ENCODE measurements around the gene TCF12.

TCF12 gene

DNA sequence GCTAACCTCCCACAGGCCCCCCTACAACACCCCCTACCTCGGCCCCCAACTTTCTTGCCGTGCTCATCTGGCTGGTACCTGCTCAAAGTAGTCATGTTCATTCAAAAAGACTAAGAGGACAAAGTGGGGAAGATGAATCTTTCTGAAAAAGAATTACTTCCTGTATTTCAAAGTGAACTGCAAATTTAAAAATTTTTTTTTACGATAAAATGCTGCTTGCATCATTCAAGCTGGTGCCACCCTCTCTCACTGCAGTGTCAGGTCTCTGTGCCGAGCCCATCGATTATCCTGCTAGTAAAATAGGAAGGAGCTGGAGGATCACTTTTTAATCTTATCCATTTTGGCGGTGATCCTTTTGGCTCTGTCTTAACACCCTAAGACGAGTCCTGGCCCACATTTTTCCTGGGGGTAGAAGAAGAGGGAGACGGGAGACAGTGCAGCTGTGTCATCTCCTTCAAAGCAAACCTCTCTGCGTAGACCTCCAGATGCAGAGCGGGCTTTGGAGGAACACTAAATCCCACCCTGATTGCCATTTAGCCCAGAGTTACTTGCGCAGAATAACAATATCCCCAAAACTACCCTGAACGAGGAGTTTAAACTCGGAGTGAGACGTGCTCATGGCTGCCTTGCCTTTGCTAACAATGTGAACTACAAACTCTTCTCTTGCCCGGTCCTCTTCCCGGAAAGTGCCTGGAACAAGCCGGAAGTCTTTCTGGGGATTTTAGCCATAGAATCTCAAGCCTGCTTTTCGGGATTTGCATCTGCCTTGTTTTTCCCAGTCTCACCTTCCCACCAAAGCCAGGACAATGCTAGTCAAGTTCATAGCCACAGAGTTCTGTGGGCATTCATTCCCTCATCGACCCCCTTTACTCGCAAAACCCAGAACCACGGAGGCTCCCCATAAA is 391.7 kb downstream of the TCF12 start:
- Histone ChIP-seq H3K14ac (ENCODE audit: low read length) (no peak overlapping the region), H2AK5ac (ENCODE audit: low read depth, low read length) (no peak overlapping the region), H3K27ac (replicated peaks; ENCODE audit: low read length) (no peak overlapping the region), H3K4me2 (ENCODE audit: insufficient read depth, low read length, poor library complexity, severe bottlenecking) (no peak overlapping the region), H3K18ac (ENCODE audit: low read length) (no peak overlapping the region), H3K79me1 (ENCODE audit: low read depth, low read length) (no peaks in the 10 kb centered on the region), H2BK15ac (ENCODE audit: low read length) (no peak overlapping the region), H2BK12ac (ENCODE audit: low read length) (no peak overlapping the region), H4K91ac (ENCODE audit: low read depth, low read length, poor library complexity) (no peak overlapping the region), H3K9me3 (replicated peaks in 1 of 2; ENCODE audit: control insufficient read depth in 2 of 2, insufficient read depth in 1 of 2, low read depth in 1 of 2, low read length in 2 of 2) (no peaks in the 10 kb centered on the region), H3K36me3 (replicated peaks in 1 of 2; ENCODE audit: control insufficient read depth in 2 of 2, insufficient read depth in 2 of 2, low read length in 2 of 2) (no peaks in the 10 kb centered on the region), H2BK5ac (ENCODE audit: low read length) (no peak overlapping the region), H3K27me3 (ENCODE audit: control insufficient read depth in 3 of 3, insufficient read depth in 3 of 3, low read depth in 1 of 3, low read length in 3 of 3) (no peaks in the 10 kb centered on the region), H3K4me3 (ENCODE audit: low read length in 2 of 2) (no peak overlapping the region), H3K9ac (ENCODE audit: low read depth, low read length, poor library complexity) (no peak overlapping the region), H3K4me1 (ENCODE audit: control insufficient read depth in 2 of 2, insufficient read depth in 1 of 2, low read depth in 1 of 2, low read length in 2 of 2) (peaks cover 4 to 5% of the 10 kb centered on the region in 2 donors), H4K8ac (ENCODE audit: low read depth, low read length) (no peak overlapping the region), H3K4ac (ENCODE audit: low read length) (no peak overlapping the region), H3K23ac (ENCODE audit: low read depth, low read length, poor library complexity) (no peak overlapping the region), H2BK120ac (ENCODE audit: low read depth, low read length) (no peak overlapping the region), H2AFZ (ENCODE audit: low read length) (no peak overlapping the region)
- WGBS, 2 donors (ENCODE audit: extremely low coverage in 2 of 2, insufficient read length in 2 of 2, insufficient replicate concordance in 1 of 2), result no CpG with 5 or more reads among the region's 21 CpGs
- no peak for DNase-seq (ENCODE audit: low spot score)

- Histone ChIP-seq H4K8ac (ENCODE audit: low read depth, low read length) (peak overlapping the region; percentile 54), H3K27ac (replicated peaks; ENCODE audit: low read length) (no peak overlapping the region), H3K27me3 (ENCODE audit: control insufficient read depth in 3 of 3, insufficient read depth in 3 of 3, low read depth in 1 of 3, low read length in 3 of 3) (no peaks in the 10 kb centered on the region), H4K91ac (ENCODE audit: low read depth, low read length, poor library complexity) (no peak overlapping the region), H3K9ac (ENCODE audit: low read depth, low read length, poor library complexity) (no peak overlapping the region), H3K9me3 (replicated peaks in 1 of 2; ENCODE audit: control insufficient read depth in 2 of 2, insufficient read depth in 1 of 2, low read depth in 1 of 2, low read length in 2 of 2) (peaks cover 2 to 3% of the 10 kb centered on the region in 2 donors), H2AFZ (ENCODE audit: low read length) (no peak overlapping the region), H3K36me3 (replicated peaks in 1 of 2; ENCODE audit: control insufficient read depth in 2 of 2, insufficient read depth in 2 of 2, low read length in 2 of 2) (no peaks in the 10 kb centered on the region), H3K4me1 (ENCODE audit: control insufficient read depth in 2 of 2, insufficient read depth in 1 of 2, low read depth in 1 of 2, low read length in 2 of 2) (peaks cover 3 to 4% of the 10 kb centered on the region in 2 donors), H2BK120ac (ENCODE audit: low read depth, low read length) (no peak overlapping the region), H3K4ac (ENCODE audit: low read length) (no peak overlapping the region), H3K23ac (ENCODE audit: low read depth, low read length, poor library complexity) (peak overlapping the region; percentile 63), H3K4me3 (ENCODE audit: low read length in 2 of 2) (no peak overlapping the region), H3K79me1 (ENCODE audit: low read depth, low read length) (no peaks in the 10 kb centered on the region), H3K4me2 (ENCODE audit: insufficient read depth, low read length, poor library complexity, severe bottlenecking) (no peak overlapping the region), H2BK15ac (ENCODE audit: low read length) (no peak overlapping the region), H3K14ac (ENCODE audit: low read length) (no peak overlapping the region), H2BK12ac (ENCODE audit: low read length) (no peak overlapping the region), H2AK5ac (ENCODE audit: low read depth, low read length) (peak overlapping the region; percentile 25), H2BK5ac (ENCODE audit: low read length) (no peak overlapping the region), H3K18ac (ENCODE audit: low read length) (peak overlapping the region; percentile 27)
- WGBS, 2 donors (ENCODE audit: extremely low coverage in 2 of 2, insufficient read length in 2 of 2, insufficient replicate concordance in 1 of 2), result no CpG with 5 or more reads among the region's 9 CpGs
- no peak for DNase-seq (ENCODE audit: low spot score)
These were observed 392.4 kb downstream of the TCF12 start for GRCh38 chr15:57310876-57311275.

DNA sequence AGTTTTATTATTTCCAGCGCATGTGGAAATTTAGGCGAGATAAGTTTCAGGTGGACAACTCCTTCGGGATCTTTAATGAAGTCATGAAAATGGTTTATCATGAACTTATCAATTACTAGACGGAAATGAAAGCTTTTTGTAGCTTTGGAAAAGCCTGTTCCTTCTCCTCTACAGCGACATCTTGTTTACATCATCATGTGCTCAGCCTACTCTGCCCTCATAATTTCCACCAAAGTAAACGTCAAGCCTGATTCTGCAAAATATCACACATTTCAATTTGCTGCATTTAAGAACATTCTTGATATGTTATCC is 393.5 kb downstream of the TCF12 start:
- Histone ChIP-seq H3K9me3 (replicated peaks in 1 of 2; ENCODE audit: control insufficient read depth in 2 of 2, insufficient read depth in 1 of 2, low read depth in 1 of 2, low read length in 2 of 2) (peaks cover 2 to 3% of the 10 kb centered on the region in 2 donors), H2BK5ac (ENCODE audit: low read length) (no peak overlapping the region), H3K4me2 (ENCODE audit: insufficient read depth, low read length, poor library complexity, severe bottlenecking) (no peak overlapping the region), H2BK15ac (ENCODE audit: low read length) (no peak overlapping the region), H3K9ac (ENCODE audit: low read depth, low read length, poor library complexity) (no peak overlapping the region), H3K79me1 (ENCODE audit: low read depth, low read length) (no peaks in the 10 kb centered on the region), H3K14ac (ENCODE audit: low read length) (no peak overlapping the region), H3K4me1 (ENCODE audit: control insufficient read depth in 2 of 2, insufficient read depth in 1 of 2, low read depth in 1 of 2, low read length in 2 of 2) (peaks cover 0 to 3% of the 10 kb centered on the region in 2 donors), H2AK5ac (ENCODE audit: low read depth, low read length) (no peak overlapping the region), H3K18ac (ENCODE audit: low read length) (no peak overlapping the region), H2AFZ (ENCODE audit: low read length) (no peak overlapping the region), H3K27ac (replicated peaks; ENCODE audit: low read length) (no peak overlapping the region), H3K27me3 (ENCODE audit: control insufficient read depth in 3 of 3, insufficient read depth in 3 of 3, low read depth in 1 of 3, low read length in 3 of 3) (no peaks in the 10 kb centered on the region), H4K91ac (ENCODE audit: low read depth, low read length, poor library complexity) (no peak overlapping the region), H3K23ac (ENCODE audit: low read depth, low read length, poor library complexity) (no peak overlapping the region), H3K36me3 (replicated peaks in 1 of 2; ENCODE audit: control insufficient read depth in 2 of 2, insufficient read depth in 2 of 2, low read length in 2 of 2) (no peaks in the 10 kb centered on the region), H3K4me3 (ENCODE audit: low read length in 2 of 2) (no peak overlapping the region), H2BK120ac (ENCODE audit: low read depth, low read length) (no peak overlapping the region), H2BK12ac (ENCODE audit: low read length) (no peak overlapping the region), H4K8ac (ENCODE audit: low read depth, low read length) (no peak overlapping the region), H3K4ac (ENCODE audit: low read length) (no peak overlapping the region)
- no CpG with 5 or more reads among the region's 6 CpGs for WGBS, 2 donors (ENCODE audit: extremely low coverage in 2 of 2, insufficient read length in 2 of 2, insufficient replicate concordance in 1 of 2)
- DNase-seq (ENCODE audit: low spot score), result no peak

DNA sequence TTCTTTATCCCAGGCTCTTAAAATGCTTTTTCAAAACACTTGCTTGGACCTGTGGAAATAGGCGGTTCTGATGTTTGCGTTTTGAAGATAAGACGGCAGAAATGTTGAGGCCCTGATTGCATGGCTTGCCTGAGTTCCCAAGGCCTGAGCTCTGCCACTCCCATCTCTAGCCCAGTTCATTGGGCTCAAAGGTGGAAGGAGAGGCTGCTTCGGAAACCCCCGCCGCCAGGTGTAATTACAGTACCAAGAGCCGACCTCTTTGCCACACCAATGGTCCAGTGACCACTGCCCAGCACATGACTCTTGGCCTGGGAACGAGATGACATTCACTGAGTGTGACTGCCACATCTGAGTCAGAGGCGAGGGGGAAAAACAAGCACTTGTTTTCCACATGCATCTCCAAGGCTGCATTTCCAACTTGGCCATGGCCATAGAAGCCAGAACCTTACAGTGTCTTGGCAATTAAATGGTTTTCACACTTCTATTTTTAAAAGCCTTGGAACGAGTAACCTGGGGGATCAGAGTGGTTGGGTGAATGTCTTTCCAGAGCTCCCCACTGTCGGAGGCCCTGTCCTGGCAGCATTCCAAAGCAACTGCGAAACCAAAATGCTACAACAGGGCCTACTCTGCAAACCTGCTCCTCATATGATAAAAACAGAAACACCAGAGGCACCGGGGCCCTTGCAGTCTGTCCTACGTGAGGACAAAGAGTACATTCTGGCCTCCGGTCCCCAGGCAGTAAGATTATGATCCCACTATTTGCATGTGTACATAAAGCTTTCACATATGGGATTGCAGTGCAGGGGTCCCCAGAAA is 394.1 kb downstream of the TCF12 start:
- no peak for DNase-seq (ENCODE audit: low spot score)
- Histone ChIP-seq H3K4me1 (ENCODE audit: control insufficient read depth in 2 of 2, insufficient read depth in 1 of 2, low read depth in 1 of 2, low read length in 2 of 2) (peaks cover 0 to 2% of the 10 kb centered on the region in 2 donors), H3K4ac (ENCODE audit: low read length) (no peak overlapping the region), H2BK120ac (ENCODE audit: low read depth, low read length) (no peak overlapping the region), H2BK12ac (ENCODE audit: low read length) (no peak overlapping the region), H2BK15ac (ENCODE audit: low read length) (peak overlapping the region; percentile 54), H3K79me1 (ENCODE audit: low read depth, low read length) (no peaks in the 10 kb centered on the region), H3K36me3 (replicated peaks in 1 of 2; ENCODE audit: control insufficient read depth in 2 of 2, insufficient read depth in 2 of 2, low read length in 2 of 2) (no peaks in the 10 kb centered on the region), H3K23ac (ENCODE audit: low read depth, low read length, poor library complexity) (peak overlapping the region; percentile 23), H2BK5ac (ENCODE audit: low read length) (no peak overlapping the region), H3K9me3 (replicated peaks in 1 of 2; ENCODE audit: control insufficient read depth in 2 of 2, insufficient read depth in 1 of 2, low read depth in 1 of 2, low read length in 2 of 2) (peaks cover 2 to 3% of the 10 kb centered on the region in 2 donors), H3K18ac (ENCODE audit: low read length) (no peak overlapping the region), H3K4me3 (ENCODE audit: low read length in 2 of 2) (no peak overlapping the region), H3K9ac (ENCODE audit: low read depth, low read length, poor library complexity) (no peak overlapping the region), H2AFZ (ENCODE audit: low read length) (no peak overlapping the region), H3K4me2 (ENCODE audit: insufficient read depth, low read length, poor library complexity, severe bottlenecking) (no peak overlapping the region), H2AK5ac (ENCODE audit: low read depth, low read length) (no peak overlapping the region), H4K8ac (ENCODE audit: low read depth, low read length) (no peak overlapping the region), H3K27ac (replicated peaks; ENCODE audit: low read length) (no peak overlapping the region), H3K14ac (ENCODE audit: low read length) (no peak overlapping the region), H4K91ac (ENCODE audit: low read depth, low read length, poor library complexity) (peak overlapping the region; percentile 53), H3K27me3 (ENCODE audit: control insufficient read depth in 3 of 3, insufficient read depth in 3 of 3, low read depth in 1 of 3, low read length in 3 of 3) (no peaks in the 10 kb centered on the region)
- no CpG with 5 or more reads among the region's 15 CpGs for WGBS, 2 donors (ENCODE audit: extremely low coverage in 2 of 2, insufficient read length in 2 of 2, insufficient replicate concordance in 1 of 2)

All from neuronal stem cell (in vitro differentiated cells).